ENCODE measurements around the gene FAM171A2. TPM values are rescaled to one million over a fixed set of nuclear protein-coding genes. Genes with fewer than 3 reads are reported as not detected.

FAM171A2 gene
- polyA plus RNA-seq, 1 experiment = 2.3 TPM

- Histone ChIP-seq H3K4me3 (ENCODE audit: low read depth, low read length) (no peak overlapping the region), H3K36me3 (ENCODE audit: control insufficient read depth, insufficient read depth, low read length) (no peaks in the 10 kb centered on the region), H3K27me3 (ENCODE audit: control insufficient read depth, insufficient read depth, low read length) (peaks cover 30% of the 10 kb centered on the region)
- POLR2A ChIA-PET = no interaction called here
- DNase-seq (ENCODE audit: low read depth) = no peak
- CTCF ChIA-PET = interaction anchor here (1.1 to 1.2 kb wide), 2 partner anchors 17 to 104 kb away, joined by 3 read pairs; no protein-coding TSS in a partner anchor
- no peak for TF ChIP-seq CTCF (IDR thresholded peaks at IDR 0.05; ENCODE audit: insufficient read depth, low read depth, low read length)
Observed at GRCh38 chr17:44314524-44314868, 49.2 kb downstream of the FAM171A2 start.

GRCh38 chr17:44314031-44314430 is 49.6 kb downstream of the FAM171A2 start:
- no peak for TF ChIP-seq CTCF (IDR thresholded peaks at IDR 0.05; ENCODE audit: insufficient read depth, low read depth, low read length)
- Histone ChIP-seq H3K4me3 (ENCODE audit: low read depth, low read length) (no peak overlapping the region), H3K27me3 (ENCODE audit: control insufficient read depth, insufficient read depth, low read length) (peaks cover 30% of the 10 kb centered on the region), H3K36me3 (ENCODE audit: control insufficient read depth, insufficient read depth, low read length) (no peaks in the 10 kb centered on the region)
- ChIA-PET CTCF (interaction anchor here (1.1 to 1.2 kb wide), 2 partner anchors 18 to 104 kb away, joined by 3 read pairs; no protein-coding TSS in a partner anchor), POLR2A (no interaction called here)
- no peak for DNase-seq (ENCODE audit: low read depth)

- POLR2A ChIA-PET = no interaction called here
- CTCF ChIA-PET = no interaction called here
- Histone ChIP-seq H3K27me3 (ENCODE audit: control insufficient read depth, insufficient read depth, low read length) (peaks cover 30% of the 10 kb centered on the region), H3K36me3 (ENCODE audit: control insufficient read depth, insufficient read depth, low read length) (no peaks in the 10 kb centered on the region), H3K4me3 (ENCODE audit: low read depth, low read length) (no peak overlapping the region)
- no peak for DNase-seq (ENCODE audit: low read depth)
- TF ChIP-seq CTCF (IDR thresholded peaks at IDR 0.05; ENCODE audit: insufficient read depth, low read depth, low read length) = no peak
Observed at GRCh38 chr17:44312396-44313104, 51.1 kb downstream of the FAM171A2 start.

GRCh38 chr17:44311562-44312181 is 52.0 kb downstream of the FAM171A2 start:
- CTCF ChIA-PET = interaction anchor here (1.0 to 1.4 kb wide), 3 partner anchors 20 to 53 kb away, joined by 3 read pairs; no protein-coding TSS in a partner anchor

More at GRCh38 chr17:44311562-44312181, 52.0 kb downstream of the FAM171A2 start:
- no peak for TF ChIP-seq CTCF (IDR thresholded peaks at IDR 0.05; ENCODE audit: insufficient read depth, low read depth, low read length)
- H3K36me3 ChIP-seq (ENCODE audit: control insufficient read depth, insufficient read depth, low read length) = no peaks in the 10 kb centered on the region
- H3K4me3 ChIP-seq (ENCODE audit: low read depth, low read length) = no peak overlapping the region
- POLR2A ChIA-PET = no interaction called here
- H3K27me3 ChIP-seq (ENCODE audit: control insufficient read depth, insufficient read depth, low read length) = peaks cover 30% of the 10 kb centered on the region
- no peak for DNase-seq (ENCODE audit: low read depth)

Data from BJ (cell line).